Astrocyte (in vitro differentiated cells and primary cell): ENCODE measurements around the gene PRKCE. TPM values are rescaled to one million over a fixed set of nuclear protein-coding genes. Genes with fewer than 3 reads are reported as not detected.

ENCODE experiments used
- DNase-seq: peaks from one replicate; pipeline ENCODE4 v3.0.0-alpha.2; 2010; ENCODE audit warnings: low read depth
- FAIRE-seq: peaks from 2 replicates; lab custom pipeline; 2011; peaks lifted over from hg19 to GRCh38; lab: Jason Lieb, UNC
- H2AFZ ChIP-seq: 2 replicates; pipeline ENCODE4 v1.6.0; 2012; ENCODE audit warnings: low read depth, low read length, inconsistent platforms
- H3K27ac ChIP-seq: 2 replicates; pipeline ENCODE4 v1.5.1; 2011; ENCODE audit warnings: low read depth, low read length, inconsistent platforms
- H3K27me3 ChIP-seq: 2 replicates; pipeline ENCODE4 v1.6.0; 2011; ENCODE audit warnings: low read length, inconsistent platforms; ENCODE audit not compliant: insufficient read depth
- H3K36me3 ChIP-seq: 2 replicates; pipeline ENCODE4 v1.5.1; 2011; ENCODE audit warnings: low read length, inconsistent platforms; ENCODE audit not compliant: insufficient read depth
- H3K4me1 ChIP-seq: 2 replicates; pipeline ENCODE4 v1.5.1; 2011; ENCODE audit warnings: low read length, inconsistent platforms; ENCODE audit not compliant: insufficient read depth
- H3K4me2 ChIP-seq: 2 replicates; pipeline ENCODE4 v1.6.0; 2012; ENCODE audit warnings: low read length, inconsistent platforms
- H3K4me3 ChIP-seq: 2 replicates; pipeline ENCODE4 v1.5.1; 2011; ENCODE audit warnings: low read depth, mild to moderate bottlenecking, low read length, inconsistent platforms; ENCODE audit not compliant: insufficient read depth
- H3K79me2 ChIP-seq: 2 replicates; pipeline ENCODE4 v1.6.0; 2012; ENCODE audit warnings: mild to moderate bottlenecking, low read length, inconsistent platforms; ENCODE audit not compliant: insufficient read depth
- H3K9ac ChIP-seq: 2 replicates; pipeline ENCODE4 v1.6.0; 2012; ENCODE audit warnings: mild to moderate bottlenecking, low read length, inconsistent platforms
- H3K9me3 ChIP-seq: 2 replicates; pipeline ENCODE4 v1.5.1; 2012; ENCODE audit warnings: low read depth, mild to moderate bottlenecking, low read length, inconsistent platforms; ENCODE audit not compliant: insufficient read depth
- H4K20me1 ChIP-seq: 2 replicates; pipeline ENCODE4 v1.6.0; 2012; ENCODE audit warnings: low read length, inconsistent platforms; ENCODE audit not compliant: insufficient read depth
- H3K27ac Mint-ChIP-seq: one replicate; pipeline ENCODE4 v1.8.0; 2021; ENCODE audit warnings: mild to moderate bottlenecking, mixed read lengths; ENCODE audit not compliant: unreplicated experiment
- H3K27me3 Mint-ChIP-seq: one replicate; pipeline ENCODE4 v1.8.0; 2021; ENCODE audit warnings: low read depth, mixed read lengths; ENCODE audit not compliant: unreplicated experiment
- H3K36me3 Mint-ChIP-seq: one replicate; pipeline ENCODE4 v1.8.0; 2021; ENCODE audit warnings: low read depth, mixed read lengths; ENCODE audit not compliant: unreplicated experiment
- H3K4me1 Mint-ChIP-seq: one replicate; pipeline ENCODE4 v1.8.0; 2021; ENCODE audit warnings: low read depth, mixed read lengths; ENCODE audit not compliant: unreplicated experiment
- H3K4me3 Mint-ChIP-seq: one replicate; pipeline ENCODE4 v1.8.0; 2021; ENCODE audit warnings: mild to moderate bottlenecking, moderate library complexity, mixed read lengths; ENCODE audit not compliant: unreplicated experiment
- H3K9me3 Mint-ChIP-seq: one replicate; pipeline ENCODE4 v1.8.0; 2021; ENCODE audit warnings: mild to moderate bottlenecking, mixed read lengths; ENCODE audit not compliant: unreplicated experiment
- EZH2 ChIP-seq: IDR thresholded peaks from 2 replicates; pipeline ENCODE4 v1.6.1; 2012; ENCODE audit warnings: mild to moderate bottlenecking, low read length, inconsistent platforms; ENCODE audit not compliant: insufficient read depth
- total RNA-seq: library from RNA; stranded (reverse); gene quantifications from 2 replicates; pipeline ENCODE4 v1.2.1, GENCODE V29; 2021
- TF ChIP-seq, protein P1 (sequence below): IDR thresholded peaks from 2 replicates; pipeline ENCODE4 v1.5.1; 2011; ENCODE audit warnings: low read depth, mild to moderate bottlenecking, inconsistent platforms, low read length, moderate library complexity; ENCODE audit not compliant: insufficient read depth

PRKCE gene
- total RNA-seq, 1 donor from 2014 or later = 12.8 TPM

GRCh38 chr2:45629971-45630370 lies 21.5 kb upstream of the PRKCE start:
- no peak overlapping the region for H3K27ac ChIP-seq
- no peaks in the 10 kb centered on the region for H3K9me3 Mint-ChIP-seq
- no peak overlapping the region for H3K4me3 ChIP-seq
- TF ChIP-seq, protein P1, sequence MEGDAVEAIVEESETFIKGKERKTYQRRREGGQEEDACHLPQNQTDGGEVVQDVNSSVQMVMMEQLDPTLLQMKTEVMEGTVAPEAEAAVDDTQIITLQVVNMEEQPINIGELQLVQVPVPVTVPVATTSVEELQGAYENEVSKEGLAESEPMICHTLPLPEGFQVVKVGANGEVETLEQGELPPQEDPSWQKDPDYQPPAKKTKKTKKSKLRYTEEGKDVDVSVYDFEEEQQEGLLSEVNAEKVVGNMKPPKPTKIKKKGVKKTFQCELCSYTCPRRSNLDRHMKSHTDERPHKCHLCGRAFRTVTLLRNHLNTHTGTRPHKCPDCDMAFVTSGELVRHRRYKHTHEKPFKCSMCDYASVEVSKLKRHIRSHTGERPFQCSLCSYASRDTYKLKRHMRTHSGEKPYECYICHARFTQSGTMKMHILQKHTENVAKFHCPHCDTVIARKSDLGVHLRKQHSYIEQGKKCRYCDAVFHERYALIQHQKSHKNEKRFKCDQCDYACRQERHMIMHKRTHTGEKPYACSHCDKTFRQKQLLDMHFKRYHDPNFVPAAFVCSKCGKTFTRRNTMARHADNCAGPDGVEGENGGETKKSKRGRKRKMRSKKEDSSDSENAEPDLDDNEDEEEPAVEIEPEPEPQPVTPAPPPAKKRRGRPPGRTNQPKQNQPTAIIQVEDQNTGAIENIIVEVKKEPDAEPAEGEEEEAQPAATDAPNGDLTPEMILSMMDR = no peak
- no peak for TF ChIP-seq EZH2
- no peaks in the 10 kb centered on the region for H3K79me2 ChIP-seq
- H3K27me3 Mint-ChIP-seq = peaks cover 39% of the 10 kb centered on the region
- no peak overlapping the region for H2AFZ ChIP-seq
- DNase-seq (no peak), FAIRE-seq (no peak)
- H3K9me3 ChIP-seq = no peaks in the 10 kb centered on the region
- peaks cover 7% of the 10 kb centered on the region for H3K4me1 Mint-ChIP-seq
- H3K36me3 Mint-ChIP-seq = no peaks in the 10 kb centered on the region
- peaks cover 31% of the 10 kb centered on the region for H3K27me3 ChIP-seq
- no peaks in the 10 kb centered on the region for H3K36me3 ChIP-seq
- no peak overlapping the region for H3K27ac Mint-ChIP-seq
- no peaks in the 10 kb centered on the region for H4K20me1 ChIP-seq
- no peak overlapping the region for H3K9ac ChIP-seq
- H3K4me1 ChIP-seq = no peaks in the 10 kb centered on the region
- no peak overlapping the region for H3K4me2 ChIP-seq
- no peak overlapping the region for H3K4me3 Mint-ChIP-seq

GRCh38 chr2:45631319-45631718 lies 20.2 kb upstream of the PRKCE start:
- Histone ChIP-seq H3K9ac (no peak overlapping the region), H3K4me2 (no peak overlapping the region), H3K27ac (no peak overlapping the region), H3K9me3 (no peaks in the 10 kb centered on the region), H3K27me3 (peaks cover 27% of the 10 kb centered on the region), H3K4me3 (no peak overlapping the region), H4K20me1 (no peaks in the 10 kb centered on the region), H3K36me3 (no peaks in the 10 kb centered on the region), H3K79me2 (no peaks in the 10 kb centered on the region), H3K4me1 (no peaks in the 10 kb centered on the region), H2AFZ (no peak overlapping the region)
- Mint-ChIP-seq H3K9me3 (no peaks in the 10 kb centered on the region), H3K4me1 (peaks cover 7% of the 10 kb centered on the region), H3K4me3 (no peak overlapping the region), H3K36me3 (no peaks in the 10 kb centered on the region), H3K27ac (no peak overlapping the region), H3K27me3 (peaks cover 40% of the 10 kb centered on the region)
- no peak for TF ChIP-seq EZH2
- TF ChIP-seq, protein P1 = no peak
- FAIRE-seq = no peak
- DNase-seq = no peak

GRCh38 chr2:45631955-45632354 lies 19.5 kb upstream of the PRKCE start:
- H3K27ac Mint-ChIP-seq = no peak overlapping the region
- no peak for FAIRE-seq
- H3K4me3 Mint-ChIP-seq = no peak overlapping the region
- no peaks in the 10 kb centered on the region for H3K36me3 Mint-ChIP-seq
- peaks cover 7% of the 10 kb centered on the region for H3K4me1 Mint-ChIP-seq
- H3K9me3 Mint-ChIP-seq = no peaks in the 10 kb centered on the region
- no peaks in the 10 kb centered on the region for H3K36me3 ChIP-seq
- H3K4me1 ChIP-seq = no peaks in the 10 kb centered on the region
- peaks cover 27% of the 10 kb centered on the region for H3K27me3 ChIP-seq
- H3K9me3 ChIP-seq = no peaks in the 10 kb centered on the region
- H2AFZ ChIP-seq = no peak overlapping the region
- no peak for DNase-seq
- no peak overlapping the region for H3K27ac ChIP-seq
- no peak overlapping the region for H3K4me3 ChIP-seq
- H3K9ac ChIP-seq = no peak overlapping the region
- H3K27me3 Mint-ChIP-seq = peaks cover 40% of the 10 kb centered on the region
- TF ChIP-seq, protein P1 = no peak
- TF ChIP-seq EZH2 = no peak
- no peaks in the 10 kb centered on the region for H3K79me2 ChIP-seq
- no peak overlapping the region for H3K4me2 ChIP-seq
- no peaks in the 10 kb centered on the region for H4K20me1 ChIP-seq
